Panc1 (cell line): ENCODE data around the gene PFKL.

Experiments used
- POLR2AphosphoS5 ChIP-seq: IDR thresholded peaks from 2 replicates; pipeline ENCODE4 v1.6.1; 2012; ENCODE audit warnings: mild to moderate bottlenecking, low read depth, low read length, moderate library complexity
- SIN3A ChIP-seq: IDR thresholded peaks from 2 replicates; pipeline ENCODE4 v1.6.1; 2012; ENCODE audit warnings: low read depth, mild to moderate bottlenecking, low read length, moderate library complexity, borderline replicate concordance; ENCODE audit not compliant: insufficient read depth
- TCF7L2 ChIP-seq: IDR thresholded peaks from 2 replicates; pipeline ENCODE4 v1.6.1; 2011; ENCODE audit warnings: mild to moderate bottlenecking, low read depth, low read length, inconsistent platforms
- TF ChIP-seq, protein P1 (sequence below): fragments of 450-650 bp; IDR thresholded peaks from 2 replicates; pipeline ENCODE4 v1.5.1; 2017; ENCODE audit warnings: mild to moderate bottlenecking
- TF ChIP-seq, protein P2 (sequence below), 2 experiments: IDR thresholded peaks; 2 replicates each; pipeline ENCODE4 v1.6.1; 2011 to 2012; ENCODE audit warnings: low read depth in 2 of 2, control low read depth in 1 of 2, low read length in 1 of 2, mild to moderate bottlenecking in 1 of 2, moderate library complexity in 1 of 2; ENCODE audit not compliant: insufficient read depth in 1 of 2

DNA sequence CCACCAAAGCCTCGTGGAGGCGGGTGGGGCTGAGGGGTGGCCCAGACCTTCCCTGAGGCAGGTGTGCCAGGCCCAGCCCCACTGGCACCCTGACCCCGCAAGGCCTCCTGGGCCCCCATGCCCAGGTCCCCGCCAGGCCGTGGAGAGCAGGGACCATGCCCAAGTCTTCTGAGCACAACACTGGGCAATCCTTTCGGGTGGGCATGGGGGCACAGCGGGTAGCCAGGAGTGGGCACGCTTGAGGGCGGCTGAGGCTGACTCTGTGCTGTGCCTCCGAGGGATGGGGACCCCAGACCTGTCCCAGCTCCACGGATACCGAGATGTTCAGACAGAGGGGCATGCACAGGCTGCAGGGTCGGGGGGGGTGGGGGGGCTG lies 26.4 kb downstream of the PFKL start:
- TF ChIP-seq, protein P1, sequence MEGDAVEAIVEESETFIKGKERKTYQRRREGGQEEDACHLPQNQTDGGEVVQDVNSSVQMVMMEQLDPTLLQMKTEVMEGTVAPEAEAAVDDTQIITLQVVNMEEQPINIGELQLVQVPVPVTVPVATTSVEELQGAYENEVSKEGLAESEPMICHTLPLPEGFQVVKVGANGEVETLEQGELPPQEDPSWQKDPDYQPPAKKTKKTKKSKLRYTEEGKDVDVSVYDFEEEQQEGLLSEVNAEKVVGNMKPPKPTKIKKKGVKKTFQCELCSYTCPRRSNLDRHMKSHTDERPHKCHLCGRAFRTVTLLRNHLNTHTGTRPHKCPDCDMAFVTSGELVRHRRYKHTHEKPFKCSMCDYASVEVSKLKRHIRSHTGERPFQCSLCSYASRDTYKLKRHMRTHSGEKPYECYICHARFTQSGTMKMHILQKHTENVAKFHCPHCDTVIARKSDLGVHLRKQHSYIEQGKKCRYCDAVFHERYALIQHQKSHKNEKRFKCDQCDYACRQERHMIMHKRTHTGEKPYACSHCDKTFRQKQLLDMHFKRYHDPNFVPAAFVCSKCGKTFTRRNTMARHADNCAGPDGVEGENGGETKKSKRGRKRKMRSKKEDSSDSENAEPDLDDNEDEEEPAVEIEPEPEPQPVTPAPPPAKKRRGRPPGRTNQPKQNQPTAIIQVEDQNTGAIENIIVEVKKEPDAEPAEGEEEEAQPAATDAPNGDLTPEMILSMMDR, result no peak
- no peak for TF ChIP-seq POLR2AphosphoS5
- TF ChIP-seq, protein P2, sequence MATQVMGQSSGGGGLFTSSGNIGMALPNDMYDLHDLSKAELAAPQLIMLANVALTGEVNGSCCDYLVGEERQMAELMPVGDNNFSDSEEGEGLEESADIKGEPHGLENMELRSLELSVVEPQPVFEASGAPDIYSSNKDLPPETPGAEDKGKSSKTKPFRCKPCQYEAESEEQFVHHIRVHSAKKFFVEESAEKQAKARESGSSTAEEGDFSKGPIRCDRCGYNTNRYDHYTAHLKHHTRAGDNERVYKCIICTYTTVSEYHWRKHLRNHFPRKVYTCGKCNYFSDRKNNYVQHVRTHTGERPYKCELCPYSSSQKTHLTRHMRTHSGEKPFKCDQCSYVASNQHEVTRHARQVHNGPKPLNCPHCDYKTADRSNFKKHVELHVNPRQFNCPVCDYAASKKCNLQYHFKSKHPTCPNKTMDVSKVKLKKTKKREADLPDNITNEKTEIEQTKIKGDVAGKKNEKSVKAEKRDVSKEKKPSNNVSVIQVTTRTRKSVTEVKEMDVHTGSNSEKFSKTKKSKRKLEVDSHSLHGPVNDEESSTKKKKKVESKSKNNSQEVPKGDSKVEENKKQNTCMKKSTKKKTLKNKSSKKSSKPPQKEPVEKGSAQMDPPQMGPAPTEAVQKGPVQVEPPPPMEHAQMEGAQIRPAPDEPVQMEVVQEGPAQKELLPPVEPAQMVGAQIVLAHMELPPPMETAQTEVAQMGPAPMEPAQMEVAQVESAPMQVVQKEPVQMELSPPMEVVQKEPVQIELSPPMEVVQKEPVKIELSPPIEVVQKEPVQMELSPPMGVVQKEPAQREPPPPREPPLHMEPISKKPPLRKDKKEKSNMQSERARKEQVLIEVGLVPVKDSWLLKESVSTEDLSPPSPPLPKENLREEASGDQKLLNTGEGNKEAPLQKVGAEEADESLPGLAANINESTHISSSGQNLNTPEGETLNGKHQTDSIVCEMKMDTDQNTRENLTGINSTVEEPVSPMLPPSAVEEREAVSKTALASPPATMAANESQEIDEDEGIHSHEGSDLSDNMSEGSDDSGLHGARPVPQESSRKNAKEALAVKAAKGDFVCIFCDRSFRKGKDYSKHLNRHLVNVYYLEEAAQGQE (IDR thresholded peaks at IDR 0.05; ENCODE audit: insufficient read depth in 1 of 2, low read depth in 2 of 2, low read length in 1 of 2), result no peak
- TF ChIP-seq SIN3A, result no peak
- no peak for TF ChIP-seq TCF7L2
